PC-9 (cell line): ENCODE results near the gene UMAD1. TPM values are rescaled to one million over a fixed set of nuclear protein-coding genes. Genes with fewer than 3 reads are reported as not detected.

ENCODE experiments used
- BruUV-seq: library from RNA; stranded (reverse); fragments of 400-500 nt; replicated peaks from 2 replicates; lab custom pipeline; 2021; lab: Mats Ljungman, UMichigan
- CTCF ChIA-PET: fragments of 300-600 bp; sonication (Branson Sonifier 250); formaldehyde crosslinking; loops from one replicate; lab custom pipeline; 2022; ENCODE audit warnings: antibody characterized with exemption; lab: Charles Lee
- POLR2A ChIA-PET: fragments of 300-600 bp; sonication (Branson Sonifier 250); formaldehyde crosslinking; loops from one replicate; lab custom pipeline; 2022; ENCODE audit warnings: antibody characterized with exemption; ENCODE audit not compliant: unreplicated experiment; lab: Charles Lee
- DNase-seq, 2 experiments: peaks; one replicate each; pipeline versions ENCODE4 v3.0.0 to v3.0.0-alpha.2; 2015 to 2022; ENCODE audit warnings: mixed read lengths in 1 of 2
- H2AFZ ChIP-seq: fragments of 200-600 bp; sonication (generic); 2 replicates; pipeline ENCODE4 v1.8.1; 2017; ENCODE audit warnings: antibody characterized with exemption
- H3F3A ChIP-seq: fragments of 200-600 bp; sonication (generic); 2 replicates; pipeline ENCODE4 v1.8.1; 2017; ENCODE audit warnings: antibody characterized with exemption, mild to moderate bottlenecking, low read depth; ENCODE audit not compliant: insufficient read depth
- H3K27ac ChIP-seq: fragments of 200-600 bp; sonication (generic); 2 replicates; pipeline ENCODE4 v1.6.1; 2016; ENCODE audit warnings: mixed run types
- H3K27me3 ChIP-seq: fragments of 200-600 bp; sonication (generic); 2 replicates; pipeline ENCODE4 v1.6.1; 2016; ENCODE audit warnings: low read depth, mixed run types; ENCODE audit not compliant: insufficient read depth
- H3K36me3 ChIP-seq: fragments of 200-600 bp; sonication (generic); 2 replicates; pipeline ENCODE4 v1.6.1; 2016; ENCODE audit warnings: low read depth, mixed run types
- H3K4me1 ChIP-seq: fragments of 200-600 bp; sonication (generic); replicated peaks from 2 replicates; pipeline ENCODE4 v1.6.1; 2016; ENCODE audit warnings: mixed run types; ENCODE audit not compliant: insufficient read depth
- H3K4me2 ChIP-seq: fragments of 200-600 bp; sonication (generic); 2 replicates; pipeline ENCODE4 v1.6.1; 2017; ENCODE audit warnings: mixed run types
- H3K4me3 ChIP-seq: fragments of 200-600 bp; sonication (generic); 2 replicates; pipeline ENCODE4 v1.6.1; 2016; ENCODE audit warnings: mixed run types
- H3K79me2 ChIP-seq: fragments of 200-600 bp; sonication (generic); 2 replicates; pipeline ENCODE4 v1.6.1; 2017; ENCODE audit warnings: low read depth, mixed run types
- H3K9me2 ChIP-seq: fragments of 200-600 bp; sonication (generic); 2 replicates; pipeline ENCODE4 v1.8.1; 2017; ENCODE audit warnings: mild to moderate bottlenecking; ENCODE audit not compliant: insufficient read depth
- H3K9me3 ChIP-seq: fragments of 200-600 bp; sonication (generic); 2 replicates; pipeline ENCODE4 v1.8.1; 2016; ENCODE audit warnings: low read depth; ENCODE audit not compliant: insufficient read depth
- H4K20me1 ChIP-seq: fragments of 200-600 bp; sonication (generic); 2 replicates; pipeline ENCODE4 v1.8.1; 2017; ENCODE audit not compliant: insufficient read depth
- CTCF ChIP-seq: fragments of 200-600 bp; sonication (generic); conservative IDR thresholded peaks from 2 replicates; pipeline ENCODE4 v1.6.1; 2017; ENCODE audit warnings: mixed run types, antibody characterized with exemption, mild to moderate bottlenecking, moderate library complexity
- EZH2 ChIP-seq: fragments of 200-600 bp; sonication (generic); IDR thresholded peaks from 2 replicates; pipeline ENCODE4 v1.8.0; 2017; ENCODE audit warnings: antibody characterized with exemption, low read depth
- intact Hi-C: fragments of 100-400 bp; cut with micrococcal nuclease; formaldehyde crosslinking; loops from one replicate; pipeline ENCODE4 v1.10.0; 2022; ENCODE audit not compliant: unreplicated experiment
- total RNA-seq: library from RNA; stranded (reverse); gene quantifications from 2 replicates; pipeline ENCODE4 v1.2.3, GENCODE V29; 2021

The UMAD1 gene
- total RNA-seq, 1 experiment from 2014 or later: 20.5 TPM

GRCh38 chr7:7889791-7890568, 249.4 kb downstream of the UMAD1 start:
- CTCF ChIA-PET: no interaction called here
- TF ChIP-seq EZH2 (no peak), CTCF (no peak)

DNA sequence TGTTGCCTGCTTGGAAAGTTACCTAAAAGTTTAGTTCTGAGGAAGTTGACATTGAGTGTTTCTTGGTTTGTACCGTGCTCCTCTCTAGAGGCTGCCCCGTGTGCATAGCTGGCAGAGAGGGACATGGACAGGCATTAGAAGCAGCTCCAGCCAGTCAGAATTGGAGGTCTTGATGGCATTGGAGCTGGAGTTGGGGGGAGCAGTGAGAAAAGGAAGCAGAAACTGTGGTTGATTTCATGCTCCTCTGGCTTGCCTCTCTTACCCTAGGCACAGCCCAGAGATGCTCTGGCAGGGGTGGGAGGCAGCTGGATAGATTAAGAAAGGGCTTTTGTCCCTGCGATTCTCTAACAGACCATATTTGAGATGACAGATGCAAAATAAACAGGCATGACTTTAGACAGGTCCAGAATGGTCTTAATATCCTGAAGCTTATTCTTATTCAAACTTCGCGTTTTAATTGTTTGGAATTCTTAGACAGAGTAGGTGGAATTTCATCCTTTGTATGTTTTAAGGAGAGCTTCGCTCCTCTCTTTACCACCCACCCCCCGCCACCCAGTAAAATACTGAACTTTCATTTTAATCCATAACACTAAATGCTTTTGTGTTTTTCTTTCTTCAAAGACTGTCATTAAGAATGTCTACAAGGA, 254.6 kb downstream of the UMAD1 start:
- H2AFZ ChIP-seq: no peak overlapping the region
- H3K36me3 ChIP-seq: no peaks in the 10 kb centered on the region
- POLR2A ChIA-PET: interaction anchor here (0.6 kb wide), 1 partner anchor 15 kb away, joined by 3 read pairs; no protein-coding TSS in a partner anchor
- H3K9me2 ChIP-seq: no peaks in the 10 kb centered on the region
- no peaks in the 10 kb centered on the region for H3K4me1 ChIP-seq
- no peaks in the 10 kb centered on the region for H3K79me2 ChIP-seq
- H3K4me2 ChIP-seq: no peak overlapping the region
- H3K9me3 ChIP-seq: no peaks in the 10 kb centered on the region
- CTCF ChIA-PET: interaction anchor here (0.6 kb wide), 1 partner anchor 16 kb away, joined by 3 read pairs; no protein-coding TSS in a partner anchor
- H4K20me1 ChIP-seq: no peaks in the 10 kb centered on the region
- intact Hi-C loops: no loop called here
- no TSS peak for BruUV-seq
- no peaks in the 10 kb centered on the region for H3F3A ChIP-seq
- H3K4me3 ChIP-seq: no peak overlapping the region
- H3K27me3 ChIP-seq: no peaks in the 10 kb centered on the region
- TF ChIP-seq CTCF (no peak), EZH2 (no peak)
- no peak for DNase-seq
- H3K27ac ChIP-seq: no peak overlapping the region

More at GRCh38 chr7:7889791-7890568, 249.4 kb downstream of the UMAD1 start:
- Histone ChIP-seq H3K36me3 (no peaks in the 10 kb centered on the region), H2AFZ (no peak overlapping the region), H3K9me2 (no peaks in the 10 kb centered on the region), H4K20me1 (no peaks in the 10 kb centered on the region), H3K4me3 (no peak overlapping the region), H3K27ac (no peak overlapping the region), H3K9me3 (no peaks in the 10 kb centered on the region), H3F3A (no peaks in the 10 kb centered on the region), H3K79me2 (no peaks in the 10 kb centered on the region), H3K27me3 (no peaks in the 10 kb centered on the region), H3K4me2 (no peak overlapping the region), H3K4me1 (no peaks in the 10 kb centered on the region)
- no peak for DNase-seq
- BruUV-seq: no TSS peak
- POLR2A ChIA-PET: no interaction called here
- intact Hi-C loops: no loop called here

DNA sequence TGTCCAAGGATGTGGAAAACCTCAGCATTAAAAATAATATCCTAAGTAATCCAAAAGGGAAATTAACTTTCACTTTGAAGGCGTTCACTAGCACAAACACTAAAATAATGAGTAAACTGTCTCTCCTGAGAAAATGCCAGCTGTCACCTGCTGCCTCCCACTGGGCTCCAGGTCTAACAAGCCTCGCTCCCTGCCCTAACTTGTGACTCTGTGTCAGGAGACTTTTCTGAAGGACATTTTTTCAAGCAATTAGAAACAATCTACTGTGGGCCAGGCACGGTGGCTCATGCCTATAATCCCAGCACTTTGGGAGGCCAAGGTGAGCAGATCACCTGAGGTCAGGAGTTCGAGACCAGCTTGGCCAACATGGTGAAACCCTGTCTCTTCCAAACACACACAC, 255.2 kb downstream of the UMAD1 start:
- no peaks in the 10 kb centered on the region for H3K4me1 ChIP-seq
- no peaks in the 10 kb centered on the region for H4K20me1 ChIP-seq
- intact Hi-C loops: no loop called here
- no peaks in the 10 kb centered on the region for H3K9me3 ChIP-seq
- no peak for DNase-seq
- BruUV-seq: no TSS peak
- CTCF ChIA-PET: no interaction called here
- H3K4me2 ChIP-seq: no peak overlapping the region
- POLR2A ChIA-PET: no interaction called here
- no peaks in the 10 kb centered on the region for H3F3A ChIP-seq
- no peaks in the 10 kb centered on the region for H3K36me3 ChIP-seq
- no peak overlapping the region for H3K27ac ChIP-seq
- H3K27me3 ChIP-seq: no peaks in the 10 kb centered on the region
- H2AFZ ChIP-seq: no peak overlapping the region
- TF ChIP-seq CTCF (no peak), EZH2 (no peak)
- H3K4me3 ChIP-seq: no peak overlapping the region
- no peaks in the 10 kb centered on the region for H3K79me2 ChIP-seq
- no peaks in the 10 kb centered on the region for H3K9me2 ChIP-seq
